ENCODE results near the gene PTH2. TPM values are rescaled to one million over a fixed set of nuclear protein-coding genes. Genes with fewer than 3 reads are reported as not detected.

Gene PTH2
- total and polyA plus RNA-seq, 2 donors (not counting 3 experiments of a cell fraction or from before 2014, with no cell fraction given) = not detected

DNA sequence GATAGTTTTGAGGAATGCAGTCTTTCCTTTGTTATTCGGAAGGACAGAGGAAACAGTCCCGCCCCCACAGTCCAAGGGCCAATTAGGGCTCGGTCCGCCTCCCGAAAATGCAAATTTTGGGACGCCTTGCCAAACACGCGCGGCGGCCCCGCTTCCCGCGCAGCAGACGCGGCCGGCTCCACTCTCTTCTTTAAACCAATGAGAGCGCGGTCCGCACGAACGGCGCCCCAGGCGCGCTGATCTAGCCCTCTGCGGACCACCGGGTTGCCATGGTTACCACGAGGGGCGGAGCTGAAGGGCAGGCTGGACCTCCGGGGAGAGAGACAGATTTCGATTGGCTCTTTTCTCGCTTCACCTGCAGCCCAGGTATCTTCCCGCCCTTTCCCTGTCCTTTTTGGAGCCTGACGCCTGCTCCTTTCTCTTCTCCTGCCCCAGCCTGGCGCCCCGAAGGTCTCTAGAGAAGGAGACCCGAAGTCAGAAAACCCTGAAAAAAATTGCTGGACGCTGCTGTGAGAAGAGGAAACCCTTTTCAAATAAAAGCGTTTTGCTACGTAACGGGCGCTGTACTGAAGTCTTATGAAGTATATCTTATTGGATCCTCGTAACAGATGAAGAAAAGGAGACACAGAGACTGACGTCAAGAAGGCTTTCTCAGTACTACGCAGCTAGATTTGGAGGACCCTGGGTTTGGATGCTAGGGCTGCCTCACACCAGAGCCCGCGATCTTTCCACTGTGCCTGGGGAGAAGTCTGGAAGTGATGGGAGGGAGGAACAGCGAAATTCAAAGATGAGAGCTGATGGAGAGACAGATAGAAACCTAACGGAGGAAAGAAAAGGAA is 2.0 kb downstream of the PTH2 start:
- ChIA-PET CTCF (interaction anchor here (1.2 kb wide), 1 partner anchor 22 kb away, joined by 4 read pairs; no protein-coding TSS in a partner anchor), POLR2A (no interaction called here)
- Histone ChIP-seq H3K4me1 (ENCODE audit: control insufficient read depth, extremely low read depth, insufficient read depth, low read length) (no peaks in the 10 kb centered on the region), H3K79me2 (ENCODE audit: control insufficient read depth, insufficient read depth, low read length) (no peaks in the 10 kb centered on the region), H3K4me3 (replicated peaks in 1 of 3; ENCODE audit: insufficient read depth in 1 of 3, low read depth in 1 of 3, low read length in 3 of 3) (no peak overlapping the region), H3K4me2 (ENCODE audit: insufficient read depth, low read length) (no peak overlapping the region), H4K20me1 (replicated peaks; ENCODE audit: control insufficient read depth, extremely low read depth, insufficient read depth, low read length) (no peaks in the 10 kb centered on the region), H3K9ac (replicated peaks; ENCODE audit: extremely low read depth, insufficient read depth, low read length) (no peak overlapping the region), H3K9me1 (replicated peaks; ENCODE audit: control insufficient read depth, extremely low read depth, insufficient read depth, low read length) (no peaks in the 10 kb centered on the region), H3K36me3 (ENCODE audit: control insufficient read depth in 2 of 2, extremely low read depth in 1 of 2, insufficient read depth in 2 of 2, low read length in 2 of 2) (no peaks in the 10 kb centered on the region), H3K27ac (ENCODE audit: insufficient read depth, low read depth, low read length) (no peak overlapping the region), H2AFZ (ENCODE audit: low read depth, low read length) (no peak overlapping the region), H3K9me3 (replicated peaks; ENCODE audit: control insufficient read depth, insufficient read depth, low read length) (no peaks in the 10 kb centered on the region), H3K27me3 (ENCODE audit: control insufficient read depth in 2 of 2, insufficient read depth in 2 of 2, low read length in 2 of 2) (peaks cover 60 to 81% of the 10 kb centered on the region in 2 experiments)
- FAIRE-seq (peak; percentile 62), DNase-seq (ENCODE audit: low read depth, low spot score) (peak; percentile 50)
- intact Hi-C loops (cut with micrococcal nuclease) (no loop called here), dilution Hi-C loops (cut with MboI; ENCODE audit: extremely low pct_ligation_motif_present, low sequenced_read_pairs) (no loop called here)
- TF ChIP-seq JUN (IDR thresholded peaks at IDR 0.05; ENCODE audit: borderline replicate concordance, insufficient read depth, insufficient read length, low read depth) (no peak), GATA2 (IDR thresholded peaks at IDR 0.05; ENCODE audit: insufficient read depth, insufficient read length, low read depth, low read length) (no peak), MYC (IDR thresholded peaks at IDR 0.05; ENCODE audit: low read depth, low read length) (no peak), POLR2AphosphoS5 (IDR thresholded peaks at IDR 0.05; ENCODE audit: insufficient read depth, low read depth, low read length) (no peak), EZH2 (IDR thresholded peaks at IDR 0.05; ENCODE audit: borderline replicate concordance, low read depth, low read length, severe bottlenecking) (peak; percentile 83)
- TF ChIP-seq, protein P1, sequence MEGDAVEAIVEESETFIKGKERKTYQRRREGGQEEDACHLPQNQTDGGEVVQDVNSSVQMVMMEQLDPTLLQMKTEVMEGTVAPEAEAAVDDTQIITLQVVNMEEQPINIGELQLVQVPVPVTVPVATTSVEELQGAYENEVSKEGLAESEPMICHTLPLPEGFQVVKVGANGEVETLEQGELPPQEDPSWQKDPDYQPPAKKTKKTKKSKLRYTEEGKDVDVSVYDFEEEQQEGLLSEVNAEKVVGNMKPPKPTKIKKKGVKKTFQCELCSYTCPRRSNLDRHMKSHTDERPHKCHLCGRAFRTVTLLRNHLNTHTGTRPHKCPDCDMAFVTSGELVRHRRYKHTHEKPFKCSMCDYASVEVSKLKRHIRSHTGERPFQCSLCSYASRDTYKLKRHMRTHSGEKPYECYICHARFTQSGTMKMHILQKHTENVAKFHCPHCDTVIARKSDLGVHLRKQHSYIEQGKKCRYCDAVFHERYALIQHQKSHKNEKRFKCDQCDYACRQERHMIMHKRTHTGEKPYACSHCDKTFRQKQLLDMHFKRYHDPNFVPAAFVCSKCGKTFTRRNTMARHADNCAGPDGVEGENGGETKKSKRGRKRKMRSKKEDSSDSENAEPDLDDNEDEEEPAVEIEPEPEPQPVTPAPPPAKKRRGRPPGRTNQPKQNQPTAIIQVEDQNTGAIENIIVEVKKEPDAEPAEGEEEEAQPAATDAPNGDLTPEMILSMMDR (IDR thresholded peaks at IDR 0.05; ENCODE audit: extremely low read depth in 1 of 2, insufficient read depth in 1 of 2, low read depth in 1 of 2, low read length in 2 of 2) = no peak
- no TSS peak for BruUV-seq (replicated peaks)
